Mammary epithelial cell (primary cell): ENCODE results near the gene SLC29A3.

Experiments
- EZH2 ChIP-seq: IDR thresholded peaks from 2 replicates; pipeline ENCODE4 v1.6.1; 2012; ENCODE audit warnings: low read length, inconsistent platforms, borderline replicate concordance
- TF ChIP-seq, protein P1 (sequence below), 2 donors: IDR thresholded peaks in 1 of 2; conservative IDR thresholded peaks in 1 of 2; 2 replicates each; pipeline ENCODE4 v1.5.1; 2011 to 2012; ENCODE audit warnings: inconsistent platforms in 2 of 2, low read length in 2 of 2, mild to moderate bottlenecking in 2 of 2, control low read depth in 1 of 2, low read depth in 1 of 2; ENCODE audit not compliant: insufficient read depth in 1 of 2; ENCODE audit errors: extremely low read depth in 1 of 2

DNA sequence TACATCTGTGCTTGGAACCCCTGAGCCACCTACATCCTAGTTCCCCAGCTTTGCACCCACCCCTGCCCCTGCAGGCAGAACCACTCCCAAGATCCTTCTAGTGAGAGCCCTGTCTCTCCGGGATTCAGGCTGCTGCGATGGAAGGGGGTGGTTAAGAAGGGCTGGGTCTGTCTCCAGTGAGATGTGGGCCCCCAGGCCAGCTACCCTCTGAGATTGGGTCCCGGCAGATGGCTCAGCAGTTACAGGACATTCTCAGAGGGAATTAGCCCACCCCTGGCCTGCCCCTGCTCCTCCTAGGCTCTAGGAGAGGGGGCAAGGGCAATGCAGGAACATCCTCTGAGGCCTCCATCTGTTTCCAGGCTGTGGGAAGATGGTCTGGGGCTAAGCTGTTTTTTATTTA is 27.7 kb downstream of the SLC29A3 start:
- no peak for TF ChIP-seq EZH2
- TF ChIP-seq, protein P1, sequence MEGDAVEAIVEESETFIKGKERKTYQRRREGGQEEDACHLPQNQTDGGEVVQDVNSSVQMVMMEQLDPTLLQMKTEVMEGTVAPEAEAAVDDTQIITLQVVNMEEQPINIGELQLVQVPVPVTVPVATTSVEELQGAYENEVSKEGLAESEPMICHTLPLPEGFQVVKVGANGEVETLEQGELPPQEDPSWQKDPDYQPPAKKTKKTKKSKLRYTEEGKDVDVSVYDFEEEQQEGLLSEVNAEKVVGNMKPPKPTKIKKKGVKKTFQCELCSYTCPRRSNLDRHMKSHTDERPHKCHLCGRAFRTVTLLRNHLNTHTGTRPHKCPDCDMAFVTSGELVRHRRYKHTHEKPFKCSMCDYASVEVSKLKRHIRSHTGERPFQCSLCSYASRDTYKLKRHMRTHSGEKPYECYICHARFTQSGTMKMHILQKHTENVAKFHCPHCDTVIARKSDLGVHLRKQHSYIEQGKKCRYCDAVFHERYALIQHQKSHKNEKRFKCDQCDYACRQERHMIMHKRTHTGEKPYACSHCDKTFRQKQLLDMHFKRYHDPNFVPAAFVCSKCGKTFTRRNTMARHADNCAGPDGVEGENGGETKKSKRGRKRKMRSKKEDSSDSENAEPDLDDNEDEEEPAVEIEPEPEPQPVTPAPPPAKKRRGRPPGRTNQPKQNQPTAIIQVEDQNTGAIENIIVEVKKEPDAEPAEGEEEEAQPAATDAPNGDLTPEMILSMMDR (conservative IDR thresholded peaks at IDR 0.05 in 1 of 2, IDR thresholded peaks at IDR 0.05 in 1 of 2; ENCODE audit: extremely low read depth in 1 of 2, insufficient read depth in 1 of 2, low read depth in 1 of 2, low read length in 2 of 2) = no peak
